Lung (tissue), 12 donors: Measurements from ENCODE around the gene PCSK4. TPM values are rescaled to one million over a fixed set of nuclear protein-coding genes. Genes with fewer than 3 reads are reported as not detected.

Experiments
- ATAC-seq: fragments of 200-7000 bp; cut with Tn5 transposase; one replicate; pipeline ENCODE4 v1.9.1; 2020; ENCODE audit warnings: moderate number of reproducible peaks; ENCODE audit not compliant: insufficient read depth, low FRiP score
- DNase-seq, 3 donors: peaks; one replicate each; pipeline ENCODE4 v3.0.0-alpha.2; 2013 to 2017
- H3K27ac ChIP-seq, 2 donors: one replicate each; pipeline ENCODE4 v1.5.1; 2013; ENCODE audit warnings: mild to moderate bottlenecking in 2 of 2, moderate library complexity in 2 of 2, control low read depth in 1 of 2, inconsistent platforms in 1 of 2, low read depth in 1 of 2, low read length in 1 of 2
- H3K27me3 ChIP-seq, 3 donors: one replicate each; pipeline ENCODE4 v1.5.1; 2013; ENCODE audit warnings: low read length in 2 of 3; ENCODE audit not compliant: control insufficient read depth in 3 of 3, insufficient read depth in 3 of 3
- H3K36me3 ChIP-seq, 4 donors: one replicate each; pipeline ENCODE4 v1.5.1; 2013; ENCODE audit warnings: low read length in 4 of 4, mild to moderate bottlenecking in 1 of 4, moderate library complexity in 1 of 4; ENCODE audit not compliant: control insufficient read depth in 4 of 4, insufficient read depth in 4 of 4
- H3K4me1 ChIP-seq, 5 donors: one replicate each; pipeline ENCODE4 v1.5.1; 2013; ENCODE audit warnings: low read length in 5 of 5, mild to moderate bottlenecking in 2 of 5, moderate library complexity in 1 of 5; ENCODE audit not compliant: control insufficient read depth in 5 of 5, insufficient read depth in 5 of 5
- H3K4me3 ChIP-seq: one replicate; pipeline ENCODE4 v1.5.1; 2013; ENCODE audit warnings: mild to moderate bottlenecking, control low read depth, moderate library complexity
- H3K9ac ChIP-seq, 2 donors: one replicate each; pipeline ENCODE4 v1.5.1; 2013; ENCODE audit warnings: low read length in 2 of 2, control low read depth in 1 of 2; ENCODE audit not compliant: insufficient read depth in 1 of 2
- H3K9me3 ChIP-seq, 4 donors: one replicate each; pipeline ENCODE4 v1.5.1; 2013; ENCODE audit warnings: low read length in 3 of 4, mild to moderate bottlenecking in 1 of 4, moderate library complexity in 1 of 4; ENCODE audit not compliant: control insufficient read depth in 4 of 4, insufficient read depth in 3 of 4
- WGBS, 2 donors: extraction: QIAGEN DNeasy Blood & Tissue Kit; methylation state at CpG; one replicate each; pipeline ENCODE4 v1.1.7; 2013; 5-methylcytosine and 5-hydroxymethylcytosine counted together
- polyA plus RNA-seq, 2 donors: library from polyadenylated mRNA; stranded (reverse); fragments of 200-250 nt; gene quantifications; one replicate each; pipeline ENCODE4 v1.2.1, GENCODE V29; 2013
- total RNA-seq, 2 donors: library from RNA; depleted of rRNA in 1 of 2; stranded (reverse); fragments of >200 nt in 1 of 2; gene quantifications; one replicate each; pipeline ENCODE4 v1.2.1, GENCODE V29; 2014 to 2021
- TF ChIP-seq, protein P1 (sequence below): IDR thresholded peaks from 2 replicates; pipeline ENCODE4 v1.5.1; 2012; ENCODE audit warnings: mild to moderate bottlenecking; ENCODE audit errors: control extremely low read depth, extremely low read depth
- donor health status: control.
- donor health status: control.
- donor health status: Bipolar disorder and iron deficiency.
- donor health status: healthy.
- donor health status: DM: yes; HTN: yes; CAD: no.

PCSK4 gene
- total and polyA plus RNA-seq, 4 donors = 2.3 to 7.9 (median 5.4) TPM

DNA sequence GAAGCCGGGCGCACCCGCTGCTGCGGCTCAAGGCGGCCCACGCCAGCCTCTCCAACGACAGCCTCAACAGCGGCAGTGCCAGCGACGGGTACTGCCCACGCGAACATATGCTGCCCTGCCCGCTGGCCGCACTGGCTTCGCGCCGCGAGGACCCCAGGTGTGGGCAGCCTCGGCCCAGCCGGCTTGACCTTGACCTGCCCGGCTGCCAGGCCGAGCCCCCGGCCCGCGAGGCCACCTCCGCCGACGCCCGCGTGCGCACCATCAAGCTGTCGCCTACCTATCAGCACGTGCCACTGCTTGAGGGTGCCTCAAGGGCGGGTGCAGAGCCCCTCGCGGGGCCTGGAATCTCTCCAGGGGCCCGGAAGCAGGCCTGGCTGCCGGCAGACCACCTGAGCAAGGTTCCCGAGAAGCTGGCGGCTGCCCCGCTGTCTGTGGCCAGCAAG, 24.1 kb downstream of the PCSK4 start:
- Histone ChIP-seq H3K4me3 (no peak overlapping the region), H3K27ac (no peak overlapping the region), H3K27me3 (peaks cover 14 to 21% (median 16%) of the 10 kb centered on the region in 3 donors), H3K36me3 (peaks cover 0 to under 1% (median 0%) of the 10 kb centered on the region in 4 donors), H3K9ac (no peak overlapping the region), H3K4me1 (peaks cover 0 to 49% (median 9%) of the 10 kb centered on the region in 5 donors), H3K9me3 (peaks cover 0 to 10% (median 0%) of the 10 kb centered on the region in 4 donors)
- no peak for DNase-seq
- 36 to 53% methylated on average over 37 to 41 of the region's 41 CpGs for whole genome bisulfite sequencing, 2 donors
- no peak for ATAC-seq
- TF ChIP-seq, protein P1, sequence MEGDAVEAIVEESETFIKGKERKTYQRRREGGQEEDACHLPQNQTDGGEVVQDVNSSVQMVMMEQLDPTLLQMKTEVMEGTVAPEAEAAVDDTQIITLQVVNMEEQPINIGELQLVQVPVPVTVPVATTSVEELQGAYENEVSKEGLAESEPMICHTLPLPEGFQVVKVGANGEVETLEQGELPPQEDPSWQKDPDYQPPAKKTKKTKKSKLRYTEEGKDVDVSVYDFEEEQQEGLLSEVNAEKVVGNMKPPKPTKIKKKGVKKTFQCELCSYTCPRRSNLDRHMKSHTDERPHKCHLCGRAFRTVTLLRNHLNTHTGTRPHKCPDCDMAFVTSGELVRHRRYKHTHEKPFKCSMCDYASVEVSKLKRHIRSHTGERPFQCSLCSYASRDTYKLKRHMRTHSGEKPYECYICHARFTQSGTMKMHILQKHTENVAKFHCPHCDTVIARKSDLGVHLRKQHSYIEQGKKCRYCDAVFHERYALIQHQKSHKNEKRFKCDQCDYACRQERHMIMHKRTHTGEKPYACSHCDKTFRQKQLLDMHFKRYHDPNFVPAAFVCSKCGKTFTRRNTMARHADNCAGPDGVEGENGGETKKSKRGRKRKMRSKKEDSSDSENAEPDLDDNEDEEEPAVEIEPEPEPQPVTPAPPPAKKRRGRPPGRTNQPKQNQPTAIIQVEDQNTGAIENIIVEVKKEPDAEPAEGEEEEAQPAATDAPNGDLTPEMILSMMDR = no peak

DNA sequence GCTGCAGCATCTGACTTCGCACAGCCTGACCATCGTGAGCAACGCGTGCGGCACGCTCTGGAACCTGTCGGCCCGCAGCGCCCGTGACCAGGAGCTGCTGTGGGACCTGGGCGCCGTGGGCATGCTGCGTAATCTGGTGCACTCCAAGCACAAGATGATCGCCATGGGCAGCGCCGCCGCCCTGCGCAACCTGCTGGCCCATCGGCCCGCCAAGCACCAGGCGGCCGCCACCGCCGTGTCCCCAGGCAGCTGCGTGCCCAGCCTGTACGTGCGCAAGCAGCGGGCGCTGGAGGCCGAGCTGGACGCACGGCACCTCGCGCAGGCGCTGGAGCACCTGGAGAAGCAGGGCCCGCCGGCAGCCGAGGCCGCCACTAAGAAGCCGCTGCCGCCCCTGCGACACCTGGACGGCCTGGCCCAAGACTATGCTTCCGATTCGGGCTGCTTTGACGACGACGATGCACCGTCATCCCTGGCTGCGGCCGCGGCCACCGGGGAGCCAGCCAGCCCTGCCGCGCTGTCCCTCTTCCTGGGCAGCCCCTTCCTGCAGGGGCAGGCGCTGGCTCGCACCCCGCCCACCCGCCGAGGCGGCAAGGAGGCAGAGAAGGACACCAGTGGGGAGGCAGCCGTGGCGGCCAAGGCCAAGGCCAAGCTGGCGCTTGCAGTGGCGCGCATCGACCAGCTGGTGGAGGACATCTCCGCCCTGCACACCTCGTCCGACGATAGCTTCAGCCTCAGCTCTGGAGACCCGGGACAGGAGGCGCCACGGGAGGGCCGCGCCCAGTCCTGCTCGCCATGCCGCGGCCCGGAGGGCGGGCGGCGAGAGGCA, 24.7 kb downstream of the PCSK4 start:
- WGBS, 2 donors = 31 to 41% methylated on average over 82 to 83 of the region's 83 CpGs
- H3K9me3 ChIP-seq = peaks cover 0 to 12% (median 0%) of the 10 kb centered on the region in 4 donors
- no peak for ATAC-seq
- peaks cover 0 to 4% (median 0%) of the 10 kb centered on the region in 4 donors for H3K36me3 ChIP-seq
- DNase-seq = peak in 1 of 3 donors; percentile 55
- TF ChIP-seq, protein P1 = peak; percentile 4
- no peak overlapping the region for H3K27ac ChIP-seq
- H3K4me3 ChIP-seq = no peak overlapping the region
- H3K27me3 ChIP-seq = peaks cover 13 to 20% (median 16%) of the 10 kb centered on the region in 3 donors
- peaks cover 0 to 43% (median 3%) of the 10 kb centered on the region in 5 donors for H3K4me1 ChIP-seq
- no peak overlapping the region for H3K9ac ChIP-seq

- 94% methylated on average over 24 of the region's 24 CpGs for WGBS, 2 donors
- TF ChIP-seq, protein P1 = no peak
- Histone ChIP-seq H3K4me3 (no peak overlapping the region), H3K36me3 (peaks cover 0 to 4% (median 0%) of the 10 kb centered on the region in 4 donors), H3K27ac (no peak overlapping the region), H3K4me1 (peaks cover 0 to 19% (median 0%) of the 10 kb centered on the region in 5 donors), H3K9ac (no peak overlapping the region), H3K27me3 (peaks cover 13 to 26% (median 14%) of the 10 kb centered on the region in 3 donors), H3K9me3 (peaks cover 0 to 6% (median 0%) of the 10 kb centered on the region in 4 donors)
- ATAC-seq (no peak), DNase-seq (no peak)
Observed at GRCh38 chr19:1461862-1462261, 28.3 kb downstream of the PCSK4 start.
